ENCODE data around the gene TRIM74.
"Not testable (repeated sequence)": the region's sequence is repeated elsewhere in the genome, so short reads cannot be mapped to it uniquely, and the experiment has no call there.

Gene TRIM74

GRCh38 chr7:72960029-72960428, 9.2 kb downstream of the TRIM74 start:
- not testable (repeated sequence) for DNase-seq; H3K27ac ChIP-seq (ENCODE audit: low read depth, low read length); H2BK120ac ChIP-seq (ENCODE audit: insufficient read depth, low read length, poor library complexity); H2BK12ac ChIP-seq (ENCODE audit: low read length); H3K4me1 ChIP-seq (ENCODE audit: control insufficient read depth in 1 of 2, insufficient read depth in 2 of 2, low read length in 2 of 2); H2AFZ ChIP-seq (ENCODE audit: insufficient read depth, low read length, poor library complexity); H3K4me3 ChIP-seq (ENCODE audit: low read depth, low read length); H3K36me3 ChIP-seq (ENCODE audit: control insufficient read depth in 1 of 2, insufficient read depth in 2 of 2, low read length in 2 of 2); H3K14ac ChIP-seq (ENCODE audit: low read length); H2BK5ac ChIP-seq (ENCODE audit: low read depth, low read length, poor library complexity); H3K23ac ChIP-seq (ENCODE audit: low read length); H3K9ac ChIP-seq (ENCODE audit: low read length); H3K79me1 ChIP-seq (ENCODE audit: low read length); H3K79me2 ChIP-seq (ENCODE audit: control insufficient read depth, insufficient read depth, low read length, poor library complexity); H2AK5ac ChIP-seq (ENCODE audit: low read length); H3K4me2 ChIP-seq (ENCODE audit: low read length); H4K12ac ChIP-seq (ENCODE audit: low read depth, low read length); H3K27me3 ChIP-seq (ENCODE audit: insufficient read depth, low read length); H3K4ac ChIP-seq (ENCODE audit: low read depth, low read length); H3K18ac ChIP-seq (ENCODE audit: low read length); H3K9me3 ChIP-seq (ENCODE audit: insufficient read depth, low read depth, low read length); H4K8ac ChIP-seq (ENCODE audit: low read depth, low read length); H4K91ac ChIP-seq (ENCODE audit: low read depth, low read length)
- WGBS (ENCODE audit: extremely low coverage, insufficient coverage, insufficient read length), result no CpG with 5 or more reads among the region's 18 CpGs

- not testable (repeated sequence) for H3K4me3 ChIP-seq (ENCODE audit: low read depth, low read length); DNase-seq; H3K4ac ChIP-seq (ENCODE audit: low read depth, low read length); H4K91ac ChIP-seq (ENCODE audit: low read depth, low read length); H2BK5ac ChIP-seq (ENCODE audit: low read depth, low read length, poor library complexity); H3K79me1 ChIP-seq (ENCODE audit: low read length); H2BK120ac ChIP-seq (ENCODE audit: insufficient read depth, low read length, poor library complexity); H3K27ac ChIP-seq (ENCODE audit: low read depth, low read length); H3K79me2 ChIP-seq (ENCODE audit: control insufficient read depth, insufficient read depth, low read length, poor library complexity); H3K18ac ChIP-seq (ENCODE audit: low read length); H2AK5ac ChIP-seq (ENCODE audit: low read length); H3K14ac ChIP-seq (ENCODE audit: low read length); H3K4me2 ChIP-seq (ENCODE audit: low read length); H2AFZ ChIP-seq (ENCODE audit: insufficient read depth, low read length, poor library complexity); H3K9ac ChIP-seq (ENCODE audit: low read length); H4K12ac ChIP-seq (ENCODE audit: low read depth, low read length); H3K23ac ChIP-seq (ENCODE audit: low read length); H3K27me3 ChIP-seq (ENCODE audit: insufficient read depth, low read length); H3K9me3 ChIP-seq (ENCODE audit: insufficient read depth, low read depth, low read length); H2BK12ac ChIP-seq (ENCODE audit: low read length); H4K8ac ChIP-seq (ENCODE audit: low read depth, low read length); H3K4me1 ChIP-seq (ENCODE audit: control insufficient read depth in 1 of 2, insufficient read depth in 2 of 2, low read length in 2 of 2); H3K36me3 ChIP-seq (ENCODE audit: control insufficient read depth in 1 of 2, insufficient read depth in 2 of 2, low read length in 2 of 2)
- WGBS (ENCODE audit: extremely low coverage, insufficient coverage, insufficient read length), result no CpG with 5 or more reads among the region's 45 CpGs
These were observed 14.6 kb downstream of the TRIM74 start for GRCh38 chr7:72954563-72955198.

DNA sequence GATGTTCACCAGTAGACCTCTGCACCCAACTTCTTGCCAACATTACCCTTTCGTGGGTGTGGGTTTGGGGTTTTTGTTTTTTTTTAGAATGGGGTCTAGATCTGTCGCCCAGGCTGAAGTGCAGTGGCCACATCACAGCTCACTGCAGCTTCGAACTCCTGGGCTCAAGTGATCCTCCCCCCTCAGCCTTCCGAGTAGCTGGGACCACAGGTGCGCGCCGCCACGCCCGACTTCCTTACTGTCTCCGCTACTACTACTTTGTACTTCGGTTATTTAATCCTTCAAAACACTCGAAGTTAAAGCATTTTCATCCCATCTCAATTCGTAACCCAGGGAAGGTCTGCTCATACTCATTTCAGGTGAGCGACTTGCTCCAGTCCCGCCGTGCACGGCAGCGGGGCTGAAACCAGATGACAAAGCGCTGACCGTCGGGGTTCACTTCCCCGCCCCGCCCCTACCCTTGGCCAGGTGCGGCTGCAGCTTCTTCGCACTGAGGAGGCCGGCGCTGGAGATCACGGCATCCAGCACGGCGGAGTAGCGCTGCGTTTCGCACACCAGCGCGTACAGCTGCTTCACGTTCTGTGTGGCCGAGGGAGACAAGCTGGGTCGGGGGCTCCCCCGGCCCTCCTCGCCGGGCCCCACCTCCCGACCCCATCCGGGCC, 15.2 kb downstream of the TRIM74 start:
- H3K27me3 ChIP-seq (ENCODE audit: insufficient read depth, low read length); H4K8ac ChIP-seq (ENCODE audit: low read depth, low read length); H3K4ac ChIP-seq (ENCODE audit: low read depth, low read length); H2BK12ac ChIP-seq (ENCODE audit: low read length); H2BK120ac ChIP-seq (ENCODE audit: insufficient read depth, low read length, poor library complexity); H3K9me3 ChIP-seq (ENCODE audit: insufficient read depth, low read depth, low read length); H3K36me3 ChIP-seq (ENCODE audit: control insufficient read depth in 1 of 2, insufficient read depth in 2 of 2, low read length in 2 of 2); H3K9ac ChIP-seq (ENCODE audit: low read length); H4K91ac ChIP-seq (ENCODE audit: low read depth, low read length); H3K79me2 ChIP-seq (ENCODE audit: control insufficient read depth, insufficient read depth, low read length, poor library complexity); H3K79me1 ChIP-seq (ENCODE audit: low read length); H3K27ac ChIP-seq (ENCODE audit: low read depth, low read length); H4K12ac ChIP-seq (ENCODE audit: low read depth, low read length); H3K4me1 ChIP-seq (ENCODE audit: control insufficient read depth in 1 of 2, insufficient read depth in 2 of 2, low read length in 2 of 2); H2AK5ac ChIP-seq (ENCODE audit: low read length); H3K4me3 ChIP-seq (ENCODE audit: low read depth, low read length); DNase-seq; H3K14ac ChIP-seq (ENCODE audit: low read length); H3K18ac ChIP-seq (ENCODE audit: low read length); H3K23ac ChIP-seq (ENCODE audit: low read length); H2BK5ac ChIP-seq (ENCODE audit: low read depth, low read length, poor library complexity); H2AFZ ChIP-seq (ENCODE audit: insufficient read depth, low read length, poor library complexity): not testable (repeated sequence)
- peak overlapping the region; percentile 48 for H3K4me2 ChIP-seq (ENCODE audit: low read length)
- no CpG with 5 or more reads among the region's 43 CpGs for WGBS (ENCODE audit: extremely low coverage, insufficient coverage, insufficient read length)

DNA sequence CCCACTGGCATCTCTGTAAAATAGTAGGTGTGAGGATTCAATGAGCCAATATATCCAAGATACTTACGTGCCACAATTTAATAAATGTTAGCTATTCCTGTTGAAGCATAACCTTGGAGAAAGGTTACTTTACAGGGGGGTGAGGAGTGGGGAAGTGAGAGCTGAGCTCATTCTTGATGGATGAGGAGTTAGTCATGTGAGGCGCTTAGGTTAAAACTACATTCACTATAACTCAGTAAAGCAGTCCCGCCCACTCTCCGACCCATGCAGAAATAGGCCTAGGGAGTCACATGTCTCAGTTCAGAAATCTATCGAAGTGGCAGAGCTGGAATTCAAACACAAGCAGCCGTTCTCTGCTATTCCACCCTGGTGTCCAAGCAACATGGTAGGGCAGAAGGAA, 18.8 kb downstream of the TRIM74 start:
- not testable (repeated sequence) for DNase-seq; H3K27ac ChIP-seq (ENCODE audit: low read depth, low read length); H3K79me2 ChIP-seq (ENCODE audit: control insufficient read depth, insufficient read depth, low read length, poor library complexity); H3K27me3 ChIP-seq (ENCODE audit: insufficient read depth, low read length); H3K18ac ChIP-seq (ENCODE audit: low read length); H2AK5ac ChIP-seq (ENCODE audit: low read length); H2BK120ac ChIP-seq (ENCODE audit: insufficient read depth, low read length, poor library complexity); H2BK5ac ChIP-seq (ENCODE audit: low read depth, low read length, poor library complexity); H4K91ac ChIP-seq (ENCODE audit: low read depth, low read length); H3K4me2 ChIP-seq (ENCODE audit: low read length); H3K14ac ChIP-seq (ENCODE audit: low read length); H2BK12ac ChIP-seq (ENCODE audit: low read length); H4K12ac ChIP-seq (ENCODE audit: low read depth, low read length); H3K79me1 ChIP-seq (ENCODE audit: low read length); H3K9me3 ChIP-seq (ENCODE audit: insufficient read depth, low read depth, low read length); H3K9ac ChIP-seq (ENCODE audit: low read length); H4K8ac ChIP-seq (ENCODE audit: low read depth, low read length); H3K4me1 ChIP-seq (ENCODE audit: control insufficient read depth in 1 of 2, insufficient read depth in 2 of 2, low read length in 2 of 2); H3K4ac ChIP-seq (ENCODE audit: low read depth, low read length); H2AFZ ChIP-seq (ENCODE audit: insufficient read depth, low read length, poor library complexity); H3K23ac ChIP-seq (ENCODE audit: low read length); H3K4me3 ChIP-seq (ENCODE audit: low read depth, low read length)
- WGBS (ENCODE audit: extremely low coverage, insufficient coverage, insufficient read length), result no CpG with 5 or more reads among the region's 6 CpGs
- peaks cover 24 to 28% of the 10 kb centered on the region in 2 experiments for H3K36me3 ChIP-seq (ENCODE audit: control insufficient read depth in 1 of 2, insufficient read depth in 2 of 2, low read length in 2 of 2)
